ENCODE data around the gene TMEM54. TPM values are rescaled to one million over a fixed set of nuclear protein-coding genes. Genes with fewer than 3 reads are reported as not detected.

Gene TMEM54
- total RNA-seq, 1 experiment from 2014 or later = 68.6 TPM

Other genes starting within 250 kb of the TMEM54 start
- 167 and 209 TPM in 2 replicates for gene SYNC, start 198.6 kb downstream of the TMEM54 start, total RNA-seq (2014; rRNA removed; shearing (Covaris generic))
- gene YARS1, start 84.0 kb downstream of the TMEM54 start, total RNA-seq (2014; rRNA removed; shearing (Covaris generic)) = 94.4 and 117 TPM in 2 replicates
- 27.5 and 67.8 TPM in 2 replicates for gene S100PBP, start 83.7 kb downstream of the TMEM54 start, total RNA-seq (2014; rRNA removed; shearing (Covaris generic))
- 0.47 and 0.84 TPM in 2 replicates for gene FNDC5, start 30.5 kb downstream of the TMEM54 start, total RNA-seq (2014; rRNA removed; shearing (Covaris generic))
- not detected in 2 replicates for gene HPCA, start 14.9 kb downstream of the TMEM54 start, total RNA-seq (2014; rRNA removed; shearing (Covaris generic))
- gene RNF19B, start 63.4 kb upstream of the TMEM54 start, total RNA-seq (2014; rRNA removed; shearing (Covaris generic)) = 8.6 and 9.8 TPM in 2 replicates
- 230 and 391 TPM in 2 replicates for gene AK2, start 135.5 kb upstream of the TMEM54 start, total RNA-seq (2014; rRNA removed; shearing (Covaris generic))
- gene AZIN2, start 179.8 kb upstream of the TMEM54 start, total RNA-seq (2014; rRNA removed; shearing (Covaris generic)) = 3.0 and 9.7 TPM in 2 replicates